ENCODE data around the gene CACNA1G. TPM values are rescaled to one million over a fixed set of nuclear protein-coding genes. Genes with fewer than 3 reads are reported as not detected.

CACNA1G gene
- total and polyA plus RNA-seq, 9 of the 15 experiments (the other 6 are each of a cell fraction or from before 2014, with no cell fraction given): 0.01 TPM; not detected in 8

GRCh38 chr17:50618300-50618699, 57.8 kb downstream of the CACNA1G start (continued):
- TF ChIP-seq MGA (IDR thresholded peaks at IDR 0.05): peak; percentile 34; the same call in 1 of the 2 replicates
- TF ChIP-seq L3MBTL2 (IDR thresholded peaks at IDR 0.05): peak; percentile 36; the same call in 1 of the 2 replicates
- TF ChIP-seq, protein P1, sequence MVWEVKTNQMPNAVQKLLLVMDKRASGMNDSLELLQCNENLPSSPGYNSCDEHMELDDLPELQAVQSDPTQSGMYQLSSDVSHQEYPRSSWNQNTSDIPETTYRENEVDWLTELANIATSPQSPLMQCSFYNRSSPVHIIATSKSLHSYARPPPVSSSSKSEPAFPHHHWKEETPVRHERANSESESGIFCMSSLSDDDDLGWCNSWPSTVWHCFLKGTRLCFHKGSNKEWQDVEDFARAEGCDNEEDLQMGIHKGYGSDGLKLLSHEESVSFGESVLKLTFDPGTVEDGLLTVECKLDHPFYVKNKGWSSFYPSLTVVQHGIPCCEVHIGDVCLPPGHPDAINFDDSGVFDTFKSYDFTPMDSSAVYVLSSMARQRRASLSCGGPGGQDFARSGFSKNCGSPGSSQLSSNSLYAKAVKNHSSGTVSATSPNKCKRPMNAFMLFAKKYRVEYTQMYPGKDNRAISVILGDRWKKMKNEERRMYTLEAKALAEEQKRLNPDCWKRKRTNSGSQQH (CRISPR knock-in tag; IDR thresholded peaks at IDR 0.05): 0 out of 2 replicates have a peak, but pooled peaks have one; percentile 20
- TF ChIP-seq VEZF1 (CRISPR knock-in tag; IDR thresholded peaks at IDR 0.05): peak; percentile 35; the same call in 1 of the 2 replicates
- peak in 1 of 2 experiments; percentile 35; a peak in 1 of 4 replicates for TF ChIP-seq HDAC1 (IDR thresholded peaks at IDR 0.05)
- no peak for TF ChIP-seq GATAD2B (IDR thresholded peaks at IDR 0.05; ENCODE audit: borderline replicate concordance)
- peak in 1 of 2 experiments; percentile 26; a peak in 1 of 4 replicates for TF ChIP-seq KDM1A (IDR thresholded peaks at IDR 0.05)
- TF ChIP-seq EZH2 (IDR thresholded peaks at IDR 0.05; ENCODE audit: borderline replicate concordance, low read depth, low read length): no peak
- peak; percentile 69 for TF ChIP-seq FOSL1 (tag; conservative IDR thresholded peaks at IDR 0.05)
- TF ChIP-seq ZKSCAN8 (CRISPR knock-in tag; IDR thresholded peaks at IDR 0.05): no peak
- peak; percentile 29; the same call in 1 of the 2 replicates for TF ChIP-seq JUND (IDR thresholded peaks at IDR 0.05; ENCODE audit: borderline replicate concordance, low read depth, low read length)
- no peak for TF ChIP-seq JUND (tag; IDR thresholded peaks at IDR 0.05; ENCODE audit: borderline replicate concordance, low read depth, low read length)
- TF ChIP-seq ZFP36 (IDR thresholded peaks at IDR 0.05; ENCODE audit: low read depth, low read length, partially characterized antibody): peak; percentile 51
- peak; percentile 91; the same call in 1 of the 2 replicates for TF ChIP-seq ZNF263 (CRISPR knock-in tag; IDR thresholded peaks at IDR 0.05; ENCODE audit: borderline replicate concordance)
